Activated B cell treated with CpG ODN at 0.5 μM for 24 hours (primary cell): ENCODE results near the gene ARHGAP42. TPM values are rescaled to one million over a fixed set of nuclear protein-coding genes. Genes with fewer than 3 reads are reported as not detected.

Source experiments
- ATAC-seq: fragments of 200-7000 bp; cut with Tn5 transposase; one replicate; pipeline ENCODE4 v1.10.0; 2021; ENCODE audit warnings: low read depth, mild to moderate bottlenecking, moderate library complexity
- CTCF ChIA-PET: fragments of 350-600 bp; sonication (Branson Sonifier 250); formaldehyde crosslinking; loops from one replicate; lab custom pipeline; 2021; ENCODE audit warnings: antibody characterized with exemption; lab: Charles Lee
- POLR2A ChIA-PET: fragments of 350-600 bp; sonication (Branson Sonifier 250); formaldehyde crosslinking; loops from one replicate; lab custom pipeline; 2021; ENCODE audit warnings: antibody characterized with exemption; lab: Charles Lee
- DNase-seq: peaks from one replicate; pipeline ENCODE4 v3.0.0; 2022
- H3K27ac Mint-ChIP-seq: one replicate; pipeline ENCODE4 v1.8.0; 2020; ENCODE audit warnings: mixed read lengths
- H3K27me3 Mint-ChIP-seq: one replicate; pipeline ENCODE4 v1.8.0; 2021; ENCODE audit warnings: mixed read lengths
- H3K36me3 Mint-ChIP-seq: one replicate; pipeline ENCODE4 v1.8.0; 2021; ENCODE audit warnings: low read depth, mixed read lengths
- H3K4me1 Mint-ChIP-seq: one replicate; pipeline ENCODE4 v1.8.0; 2021; ENCODE audit warnings: mixed read lengths
- H3K4me3 Mint-ChIP-seq: one replicate; pipeline ENCODE4 v1.8.0; 2020; ENCODE audit warnings: mild to moderate bottlenecking, mixed read lengths
- H3K9me3 Mint-ChIP-seq: one replicate; pipeline ENCODE4 v1.8.0; 2020; ENCODE audit warnings: mixed read lengths
- intact Hi-C: fragments of 100-400 bp; cut with micrococcal nuclease; formaldehyde crosslinking; loops from one replicate; pipeline ENCODE4 v1.15.1; 2024
- total RNA-seq: library from RNA; stranded (reverse); gene quantifications from 2 replicates; pipeline ENCODE4 v1.2.3, GENCODE V29; 2022
- TF ChIP-seq, protein P1 (sequence below): fragments of 200-600 bp; IDR thresholded peaks from one replicate; pipeline ENCODE4 v1.8.0; 2022; ENCODE audit warnings: antibody characterized with exemption, mild to moderate bottlenecking

Gene ARHGAP42
- total RNA-seq, 1 donor from 2014 or later: 4.9 TPM

DNA sequence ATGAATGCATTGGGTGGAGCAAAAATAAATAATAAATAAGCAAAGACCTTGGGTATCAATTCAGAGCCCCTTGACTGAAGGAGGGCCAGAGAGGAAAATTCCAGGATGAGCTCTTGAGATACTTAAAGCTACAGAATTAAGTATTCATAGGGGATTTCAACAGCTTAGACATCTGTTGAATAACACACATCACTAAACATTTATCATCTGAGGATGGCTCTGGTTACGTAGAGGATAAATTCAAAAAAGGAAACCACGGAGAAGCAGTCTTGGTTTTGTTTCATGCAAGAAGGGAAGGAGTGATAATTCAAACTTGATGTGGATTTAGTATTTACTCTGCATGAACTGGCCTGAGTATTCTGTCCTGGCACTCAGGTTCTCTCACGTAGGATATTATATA is 29.8 kb downstream of the ARHGAP42 start:
- H3K27me3 Mint-ChIP-seq: no peaks in the 10 kb centered on the region
- ChIA-PET POLR2A (interaction anchor here (1.1 kb wide), 1 partner anchor 36 kb away, joined by 7 read pairs; no protein-coding TSS in a partner anchor), CTCF (no interaction called here)
- ATAC-seq: no peak
- H3K27ac Mint-ChIP-seq: no peak overlapping the region
- TF ChIP-seq, protein P1, sequence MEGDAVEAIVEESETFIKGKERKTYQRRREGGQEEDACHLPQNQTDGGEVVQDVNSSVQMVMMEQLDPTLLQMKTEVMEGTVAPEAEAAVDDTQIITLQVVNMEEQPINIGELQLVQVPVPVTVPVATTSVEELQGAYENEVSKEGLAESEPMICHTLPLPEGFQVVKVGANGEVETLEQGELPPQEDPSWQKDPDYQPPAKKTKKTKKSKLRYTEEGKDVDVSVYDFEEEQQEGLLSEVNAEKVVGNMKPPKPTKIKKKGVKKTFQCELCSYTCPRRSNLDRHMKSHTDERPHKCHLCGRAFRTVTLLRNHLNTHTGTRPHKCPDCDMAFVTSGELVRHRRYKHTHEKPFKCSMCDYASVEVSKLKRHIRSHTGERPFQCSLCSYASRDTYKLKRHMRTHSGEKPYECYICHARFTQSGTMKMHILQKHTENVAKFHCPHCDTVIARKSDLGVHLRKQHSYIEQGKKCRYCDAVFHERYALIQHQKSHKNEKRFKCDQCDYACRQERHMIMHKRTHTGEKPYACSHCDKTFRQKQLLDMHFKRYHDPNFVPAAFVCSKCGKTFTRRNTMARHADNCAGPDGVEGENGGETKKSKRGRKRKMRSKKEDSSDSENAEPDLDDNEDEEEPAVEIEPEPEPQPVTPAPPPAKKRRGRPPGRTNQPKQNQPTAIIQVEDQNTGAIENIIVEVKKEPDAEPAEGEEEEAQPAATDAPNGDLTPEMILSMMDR: no peak
- H3K36me3 Mint-ChIP-seq: no peaks in the 10 kb centered on the region
- no peaks in the 10 kb centered on the region for H3K9me3 Mint-ChIP-seq
- H3K4me1 Mint-ChIP-seq: peaks cover 6% of the 10 kb centered on the region
- intact Hi-C loops: no loop called here
- no peak overlapping the region for H3K4me3 Mint-ChIP-seq
- no peak for DNase-seq

DNA sequence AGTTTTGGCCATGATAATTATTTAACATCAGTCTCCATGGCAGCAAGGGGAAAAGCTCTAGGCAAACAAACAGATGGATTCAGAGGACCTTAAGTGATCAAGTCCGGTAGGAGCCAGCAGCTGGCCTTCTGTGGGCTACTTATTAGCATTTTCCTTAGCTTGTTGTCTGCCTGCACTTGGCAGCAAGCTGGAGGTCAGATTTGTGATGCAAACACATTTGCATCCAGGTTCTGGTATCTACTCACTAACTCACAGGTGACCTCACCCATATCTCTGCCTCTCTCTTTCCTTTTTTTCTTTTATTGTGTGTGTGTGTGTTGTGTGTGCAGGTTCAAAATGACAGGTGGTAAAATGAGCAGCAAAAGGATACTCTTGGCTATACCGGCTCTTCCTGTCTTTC is 32.3 kb downstream of the ARHGAP42 start:
- Mint-ChIP-seq H3K4me3 (no peak overlapping the region), H3K27ac (no peak overlapping the region)
- intact Hi-C loops: no loop called here

DNA sequence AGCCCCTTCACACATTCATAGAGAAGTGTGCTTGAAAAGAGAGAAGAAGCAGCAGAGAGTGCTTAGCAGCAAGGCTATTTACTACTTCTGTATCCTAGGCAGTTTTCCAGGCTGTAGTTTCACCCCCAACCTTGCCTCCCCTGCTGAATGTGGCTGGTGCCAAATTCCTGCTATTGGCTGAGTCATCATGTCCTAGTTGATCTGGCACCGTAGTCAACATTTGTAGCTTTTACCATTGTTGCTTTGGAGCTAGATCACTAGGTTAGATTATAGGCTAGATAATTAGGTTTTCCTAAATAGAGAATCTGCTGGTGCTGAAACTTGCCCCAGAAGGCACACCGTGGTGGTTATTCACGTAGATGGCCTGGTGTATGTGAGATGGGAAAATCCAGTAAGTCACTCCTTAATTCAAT is 32.7 kb downstream of the ARHGAP42 start:
- no peak overlapping the region for H3K27ac Mint-ChIP-seq

More for the DNA sequence above, 32.3 kb downstream of the ARHGAP42 start:
- Mint-ChIP-seq H3K4me1 (peaks cover 6% of the 10 kb centered on the region), H3K9me3 (no peaks in the 10 kb centered on the region), H3K36me3 (no peaks in the 10 kb centered on the region), H3K27me3 (no peaks in the 10 kb centered on the region)
- ChIA-PET POLR2A (no interaction called here), CTCF (no interaction called here)
- no peak for DNase-seq
- TF ChIP-seq, protein P1: no peak
- no peak for ATAC-seq

DNA sequence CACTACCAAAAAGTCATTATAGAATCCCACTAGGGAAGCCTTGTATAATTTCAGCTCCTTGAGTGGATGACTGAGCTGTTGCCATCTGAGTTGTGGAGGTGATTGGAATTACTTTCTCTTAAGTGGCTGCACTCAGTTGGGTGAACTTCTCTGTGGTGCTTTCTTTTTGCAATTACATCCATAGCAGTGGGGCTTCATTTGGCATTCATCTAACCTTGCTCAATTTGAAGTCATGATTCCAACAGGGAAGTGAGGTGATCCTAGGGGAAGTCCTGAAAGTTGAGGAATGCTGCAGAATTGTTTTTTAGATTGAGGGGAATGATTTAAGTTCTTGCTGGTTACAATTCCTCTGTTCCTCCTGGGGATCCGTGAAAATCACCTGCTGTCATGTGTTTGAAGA is 39.6 kb downstream of the ARHGAP42 start:
- DNase-seq: no peak
- Mint-ChIP-seq H3K27ac (no peak overlapping the region), H3K9me3 (no peaks in the 10 kb centered on the region), H3K27me3 (no peaks in the 10 kb centered on the region), H3K4me1 (no peaks in the 10 kb centered on the region), H3K36me3 (no peaks in the 10 kb centered on the region), H3K4me3 (no peak overlapping the region)
- ChIA-PET CTCF (no interaction called here), POLR2A (no interaction called here)
- intact Hi-C loops: no loop called here
- TF ChIP-seq, protein P1: no peak
- ATAC-seq: no peak

More for the DNA sequence above, 32.7 kb downstream of the ARHGAP42 start:
- no peak for DNase-seq
- H3K36me3 Mint-ChIP-seq: no peaks in the 10 kb centered on the region
- H3K9me3 Mint-ChIP-seq: no peaks in the 10 kb centered on the region
- POLR2A ChIA-PET: no interaction called here
- no peak for ATAC-seq
- H3K27me3 Mint-ChIP-seq: no peaks in the 10 kb centered on the region
- H3K4me3 Mint-ChIP-seq: no peak overlapping the region
- intact Hi-C loops: no loop called here
- CTCF ChIA-PET: no interaction called here
- TF ChIP-seq, protein P1: no peak
- peaks cover 6% of the 10 kb centered on the region for H3K4me1 Mint-ChIP-seq

DNA sequence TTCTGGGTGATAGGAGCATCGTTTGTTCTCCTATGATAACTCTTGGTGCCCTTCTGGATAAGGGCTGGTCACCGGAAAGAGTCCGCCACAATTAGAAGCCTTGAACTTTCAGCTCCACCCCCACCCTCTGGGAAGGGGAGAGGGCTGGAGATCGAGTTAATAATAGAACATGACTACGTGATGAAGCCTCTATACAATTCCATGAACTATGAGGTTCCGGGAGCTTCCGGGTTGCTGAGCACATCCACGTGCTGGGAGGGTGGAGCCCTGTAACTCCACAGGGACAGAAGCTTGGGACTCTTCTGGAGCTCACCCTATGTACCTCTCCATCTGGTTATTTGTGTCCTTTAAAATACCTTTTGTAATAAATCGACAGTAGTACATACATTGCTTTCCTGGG is 40.3 kb downstream of the ARHGAP42 start:
- ChIA-PET POLR2A (no interaction called here), CTCF (no interaction called here)
- ATAC-seq (no peak), DNase-seq (no peak)
- H3K9me3 Mint-ChIP-seq: no peaks in the 10 kb centered on the region
- H3K4me3 Mint-ChIP-seq: no peak overlapping the region
- no peaks in the 10 kb centered on the region for H3K4me1 Mint-ChIP-seq
- TF ChIP-seq, protein P1: no peak
- H3K27ac Mint-ChIP-seq: no peak overlapping the region
- intact Hi-C loops: no loop called here
- no peaks in the 10 kb centered on the region for H3K36me3 Mint-ChIP-seq
- no peaks in the 10 kb centered on the region for H3K27me3 Mint-ChIP-seq
